22Rv1 (cell line): Measurements from ENCODE around the gene CDK1.

Experiments
- CTCF ChIP-seq: fragments of 450-650 bp; IDR thresholded peaks from 2 replicates; pipeline ENCODE4 v1.5.1; 2017; ENCODE audit warnings: mild to moderate bottlenecking
- ZFX ChIP-seq: fragments of 450-650 bp; IDR thresholded peaks from 2 replicates; pipeline ENCODE4 v1.6.1; 2017; ENCODE audit warnings: antibody characterized with exemption, borderline replicate concordance

DNA sequence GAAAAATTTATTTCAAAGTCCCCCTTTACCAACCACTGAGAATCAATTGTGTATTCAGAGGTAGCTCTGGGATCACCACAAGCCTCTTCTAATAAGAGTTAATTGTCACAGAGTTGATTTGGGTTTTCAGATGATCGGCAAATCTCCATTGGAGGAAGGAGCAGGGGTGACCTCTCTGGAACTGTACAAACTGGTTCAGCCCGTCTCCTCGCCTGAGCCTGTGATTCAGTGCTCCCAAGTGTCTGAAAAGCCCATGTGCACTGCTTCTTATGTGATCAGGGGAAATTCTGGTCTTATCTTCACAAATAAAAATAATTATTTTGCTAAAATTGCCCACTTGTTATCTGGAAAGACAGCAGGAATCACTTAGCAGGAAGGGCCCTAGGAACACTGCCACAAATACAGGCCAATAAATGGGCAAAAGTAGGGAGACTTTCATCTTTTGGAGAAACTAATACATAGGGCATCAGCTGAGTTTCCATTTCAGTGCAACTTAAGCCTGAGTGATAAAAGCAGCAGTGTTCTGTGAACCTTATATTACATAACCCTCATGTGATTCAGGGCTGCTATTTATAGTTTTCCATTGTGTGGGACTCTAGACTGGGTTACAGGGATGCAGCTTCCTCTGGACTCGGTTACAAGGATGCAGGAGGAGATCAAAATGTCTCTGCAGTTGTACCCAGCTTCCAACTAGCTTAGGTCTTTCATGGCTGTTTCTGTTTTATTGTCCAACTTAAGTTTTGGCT, 32.3 kb downstream of the CDK1 start:
- TF ChIP-seq CTCF: no peak
- TF ChIP-seq ZFX: no peak
